Ishikawa (cell line): ENCODE results near the gene TP53TG5.

Experiments used
- CEBPB ChIP-seq: IDR thresholded peaks from 2 replicates; pipeline ENCODE4 v1.6.1; 2012
- CREB1 ChIP-seq: IDR thresholded peaks from 2 replicates; pipeline ENCODE4 v1.6.1; 2012; ENCODE audit warnings: low read depth
- EP300 ChIP-seq: IDR thresholded peaks from 2 replicates; pipeline ENCODE4 v1.6.1; 2012; ENCODE audit warnings: borderline replicate concordance
- FOXM1 ChIP-seq: IDR thresholded peaks from 2 replicates; pipeline ENCODE4 v1.6.1; 2012; ENCODE audit warnings: low read depth, borderline replicate concordance
- NFIC ChIP-seq: IDR thresholded peaks from 2 replicates; pipeline ENCODE4 v1.6.1; 2012
- TAF1 ChIP-seq: IDR thresholded peaks from 2 replicates; pipeline ENCODE4 v1.6.1; 2012; ENCODE audit warnings: low read depth, mild to moderate bottlenecking
- TCF12 ChIP-seq: IDR thresholded peaks from 2 replicates; pipeline ENCODE4 v1.6.1; 2012; ENCODE audit warnings: low read depth
- YY1 ChIP-seq: IDR thresholded peaks from 2 replicates; pipeline ENCODE4 v1.6.1; 2012; ENCODE audit warnings: low read depth
- TF ChIP-seq, protein P1 (sequence below): IDR thresholded peaks from 2 replicates; pipeline ENCODE4 v1.6.1; 2012
- TF ChIP-seq, protein P2 (sequence below): IDR thresholded peaks from 2 replicates; pipeline ENCODE4 v1.6.1; 2012; ENCODE audit warnings: low read depth, mild to moderate bottlenecking

DNA sequence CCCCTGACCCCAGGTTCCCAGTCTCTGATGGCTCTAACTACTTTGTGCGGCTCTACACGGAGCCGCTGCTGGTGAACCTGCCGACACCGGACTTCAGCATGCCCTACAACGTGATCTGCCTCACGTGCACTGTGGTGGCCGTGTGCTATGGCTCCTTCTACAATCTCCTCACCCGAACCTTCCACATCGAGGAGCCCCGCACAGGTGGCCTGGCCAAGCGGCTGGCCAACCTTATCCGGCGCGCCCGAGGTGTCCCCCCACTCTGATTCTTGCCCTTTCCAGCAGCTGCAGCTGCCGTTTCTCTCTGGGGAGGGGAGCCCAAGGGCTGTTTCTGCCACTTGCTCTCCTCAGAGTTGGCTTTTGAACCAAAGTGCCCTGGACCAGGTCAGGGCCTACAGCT, 47.4 kb upstream of the TP53TG5 start:
- TF ChIP-seq CEBPB (no peak), TCF12 (no peak), NFIC (no peak), YY1 (no peak), EP300 (no peak), FOXM1 (no peak), TAF1 (no peak), CREB1 (no peak)
- TF ChIP-seq, protein P1, sequence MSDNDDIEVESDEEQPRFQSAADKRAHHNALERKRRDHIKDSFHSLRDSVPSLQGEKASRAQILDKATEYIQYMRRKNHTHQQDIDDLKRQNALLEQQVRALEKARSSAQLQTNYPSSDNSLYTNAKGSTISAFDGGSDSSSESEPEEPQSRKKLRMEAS = no peak
- TF ChIP-seq, protein P2, sequence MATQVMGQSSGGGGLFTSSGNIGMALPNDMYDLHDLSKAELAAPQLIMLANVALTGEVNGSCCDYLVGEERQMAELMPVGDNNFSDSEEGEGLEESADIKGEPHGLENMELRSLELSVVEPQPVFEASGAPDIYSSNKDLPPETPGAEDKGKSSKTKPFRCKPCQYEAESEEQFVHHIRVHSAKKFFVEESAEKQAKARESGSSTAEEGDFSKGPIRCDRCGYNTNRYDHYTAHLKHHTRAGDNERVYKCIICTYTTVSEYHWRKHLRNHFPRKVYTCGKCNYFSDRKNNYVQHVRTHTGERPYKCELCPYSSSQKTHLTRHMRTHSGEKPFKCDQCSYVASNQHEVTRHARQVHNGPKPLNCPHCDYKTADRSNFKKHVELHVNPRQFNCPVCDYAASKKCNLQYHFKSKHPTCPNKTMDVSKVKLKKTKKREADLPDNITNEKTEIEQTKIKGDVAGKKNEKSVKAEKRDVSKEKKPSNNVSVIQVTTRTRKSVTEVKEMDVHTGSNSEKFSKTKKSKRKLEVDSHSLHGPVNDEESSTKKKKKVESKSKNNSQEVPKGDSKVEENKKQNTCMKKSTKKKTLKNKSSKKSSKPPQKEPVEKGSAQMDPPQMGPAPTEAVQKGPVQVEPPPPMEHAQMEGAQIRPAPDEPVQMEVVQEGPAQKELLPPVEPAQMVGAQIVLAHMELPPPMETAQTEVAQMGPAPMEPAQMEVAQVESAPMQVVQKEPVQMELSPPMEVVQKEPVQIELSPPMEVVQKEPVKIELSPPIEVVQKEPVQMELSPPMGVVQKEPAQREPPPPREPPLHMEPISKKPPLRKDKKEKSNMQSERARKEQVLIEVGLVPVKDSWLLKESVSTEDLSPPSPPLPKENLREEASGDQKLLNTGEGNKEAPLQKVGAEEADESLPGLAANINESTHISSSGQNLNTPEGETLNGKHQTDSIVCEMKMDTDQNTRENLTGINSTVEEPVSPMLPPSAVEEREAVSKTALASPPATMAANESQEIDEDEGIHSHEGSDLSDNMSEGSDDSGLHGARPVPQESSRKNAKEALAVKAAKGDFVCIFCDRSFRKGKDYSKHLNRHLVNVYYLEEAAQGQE = no peak
